HG03571 (cell line): ENCODE measurements around the gene COL1A1.

ENCODE experiments used
- ATAC-seq: cut with Tn5 transposase; IDR thresholded peaks from one replicate; pipeline ENCODE4 v1.9.1; 2021; ENCODE audit not compliant: unreplicated experiment

The COL1A1 gene

GRCh38 chr17:50174444-50174843, 27.0 kb downstream of the COL1A1 start:
- ATAC-seq: no peak

- ATAC-seq: no peak
Observed at GRCh38 chr17:50173335-50173941, 28.0 kb downstream of the COL1A1 start.

- ATAC-seq: no peak
Observed at GRCh38 chr17:50172936-50173334, 28.5 kb downstream of the COL1A1 start.

GRCh38 chr17:50172130-50172529, 29.3 kb downstream of the COL1A1 start:
- ATAC-seq: no peak

DNA sequence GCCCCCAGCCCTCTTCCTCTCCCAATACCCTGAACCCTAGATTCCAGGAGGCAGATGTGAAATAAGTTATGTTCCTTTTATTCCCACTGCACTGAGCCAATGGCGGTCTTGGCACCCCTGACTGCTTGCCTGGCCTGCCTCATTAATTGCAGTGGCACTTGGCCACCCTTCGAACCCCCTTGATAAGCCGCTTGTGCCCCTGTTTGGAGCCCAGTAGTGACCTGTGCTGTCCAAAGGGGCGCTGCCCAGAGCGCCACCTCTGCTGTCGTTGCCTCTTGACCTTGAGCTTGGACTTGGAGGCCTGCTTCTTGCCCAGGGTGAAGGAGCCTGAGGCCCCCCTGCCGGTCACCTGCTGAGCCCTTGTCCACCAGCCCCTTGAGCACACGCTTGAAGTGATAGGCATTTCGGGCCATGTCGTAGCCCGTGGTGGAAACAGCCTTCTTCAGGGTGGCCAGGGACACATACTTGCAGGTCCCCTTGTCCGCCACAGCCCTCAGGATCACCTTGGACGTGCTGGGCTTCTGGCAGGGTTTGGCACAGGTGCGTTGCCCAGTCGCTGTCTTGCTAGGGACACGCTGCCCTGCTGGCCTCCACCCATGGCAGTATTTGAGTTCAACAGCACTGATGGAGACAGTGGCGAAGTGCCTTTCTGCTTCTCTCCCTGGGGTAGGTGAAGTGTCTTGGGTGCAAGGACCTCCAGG, 29.9 kb downstream of the COL1A1 start:
- no peak for ATAC-seq

DNA sequence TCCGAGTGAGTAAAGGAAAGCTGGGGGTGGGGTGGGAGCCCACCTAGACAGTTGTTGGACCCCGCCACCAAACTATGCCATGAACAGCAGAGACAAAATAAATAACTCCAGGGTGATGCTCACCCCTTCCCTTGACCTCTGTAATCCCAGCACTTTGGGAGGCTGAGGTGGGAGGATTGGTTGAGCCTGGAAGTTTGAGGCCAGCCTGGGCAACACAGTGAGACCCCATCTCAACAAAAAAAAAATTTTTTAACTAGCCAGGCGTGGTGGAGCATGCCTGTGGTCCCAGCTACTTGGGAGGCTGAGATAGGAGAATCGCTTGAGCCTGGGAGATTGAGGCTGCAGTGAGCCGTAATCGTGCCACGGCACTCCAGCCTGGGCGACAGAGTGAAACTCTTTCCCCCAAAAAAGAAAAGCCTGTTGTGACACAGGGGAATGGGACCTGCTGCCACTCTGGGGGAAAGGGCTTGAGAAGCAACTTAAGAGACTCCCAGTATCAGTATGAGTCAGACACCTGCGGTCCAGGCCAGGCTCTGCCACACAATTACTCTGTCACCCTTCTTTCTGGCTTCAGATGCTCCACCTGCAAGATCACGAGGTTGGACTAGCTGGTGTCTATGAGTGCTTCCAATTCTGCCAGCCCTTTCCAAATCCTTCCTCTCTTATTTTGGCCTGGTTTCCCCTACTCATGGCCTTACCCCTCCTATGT, 30.6 kb downstream of the COL1A1 start:
- peak; percentile 64 for ATAC-seq

GRCh38 chr17:50169881-50170459, 31.5 kb downstream of the COL1A1 start:
- no peak for ATAC-seq

- no peak for ATAC-seq
Observed at GRCh38 chr17:50169121-50169764, 32.2 kb downstream of the COL1A1 start.

DNA sequence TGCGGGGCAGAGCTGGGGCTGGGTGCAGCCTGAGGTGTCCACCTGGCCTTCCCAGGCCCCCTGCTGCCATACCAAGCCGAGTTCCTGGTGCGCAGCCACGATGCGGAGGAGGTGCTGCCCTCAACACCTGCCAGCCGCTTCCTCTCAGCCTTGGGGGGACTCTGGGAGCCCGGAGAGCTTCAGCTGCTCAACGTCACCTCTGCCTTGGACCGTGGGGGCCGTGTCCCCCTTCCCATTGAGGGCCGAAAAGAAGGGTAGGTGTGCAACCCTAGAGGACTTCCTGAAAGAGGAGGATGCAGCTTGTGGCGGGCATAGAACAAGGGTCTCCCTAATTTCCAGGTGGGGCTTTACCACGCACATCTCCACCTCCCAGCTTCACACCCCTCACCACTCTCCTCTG, 33.1 kb downstream of the COL1A1 start:
- ATAC-seq: no peak

DNA sequence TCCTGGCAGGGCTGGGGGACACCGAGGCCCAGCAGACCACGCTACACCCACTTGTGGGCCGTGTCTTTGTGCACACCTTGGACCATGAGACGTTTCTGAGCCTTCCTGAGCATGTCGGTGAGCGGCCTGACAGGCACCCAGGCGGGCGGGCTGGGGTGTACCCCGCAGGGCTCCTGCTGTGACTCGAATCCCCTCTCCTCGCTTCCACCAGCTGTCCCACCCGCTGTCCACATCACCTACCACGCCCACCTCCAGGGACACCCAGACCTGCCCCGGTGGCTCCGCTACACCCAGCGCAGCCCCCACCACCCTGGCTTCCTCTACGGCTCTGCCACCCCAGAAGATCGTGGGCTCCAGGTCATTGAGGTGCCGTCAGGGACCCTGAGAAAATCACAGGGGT, 34.1 kb downstream of the COL1A1 start:
- ATAC-seq: no peak

- ATAC-seq: no peak
Observed at GRCh38 chr17:50166518-50167181, 34.8 kb downstream of the COL1A1 start.

- ATAC-seq: no peak
Observed at GRCh38 chr17:50165867-50166517, 35.4 kb downstream of the COL1A1 start, which contains the start of gene SGCA. SGCA (plus strand) TSS chr17:50166005; CDS start chr17:50166041, 36 bp downstream.

DNA sequence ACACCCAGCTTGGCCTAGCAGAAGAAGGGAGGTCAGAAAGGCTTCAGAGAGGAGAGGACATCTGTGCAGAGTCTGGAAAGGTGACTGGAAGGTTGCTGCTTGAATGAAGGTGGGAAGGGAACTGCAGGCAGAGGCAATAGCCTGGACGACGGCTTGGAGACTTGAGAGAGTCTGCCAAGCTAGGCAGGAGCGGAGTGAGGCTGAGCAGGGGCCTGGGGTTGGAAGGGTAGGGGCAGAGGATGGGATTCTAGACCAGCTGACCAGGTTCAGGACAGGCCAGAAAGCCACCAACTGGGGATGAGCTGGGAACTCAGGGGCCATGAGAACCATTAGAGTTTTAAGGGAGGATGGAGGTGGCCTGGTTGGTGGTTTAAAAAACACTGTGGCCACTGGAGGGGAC, 36.0 kb downstream of the COL1A1 start:
- no peak for ATAC-seq

DNA sequence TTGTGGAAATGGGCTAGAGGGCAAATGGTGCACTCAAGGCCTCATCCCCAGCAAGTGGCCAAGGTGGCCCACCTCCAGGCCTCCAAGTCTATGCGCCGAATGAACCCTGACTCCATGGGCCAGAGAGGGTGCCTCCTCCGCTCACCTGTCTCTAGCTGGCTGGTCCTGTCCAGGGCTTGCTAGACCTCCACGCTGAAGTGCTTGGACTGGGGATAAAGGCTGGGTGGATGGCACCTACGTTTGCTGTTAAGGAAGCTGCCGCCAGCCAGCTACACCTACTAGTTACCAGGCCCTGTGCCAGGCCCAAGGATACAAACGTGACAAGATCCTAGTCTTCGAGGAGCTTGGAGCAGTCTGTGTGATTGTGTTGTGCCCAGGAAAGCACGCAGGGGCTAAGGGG, 36.4 kb downstream of the COL1A1 start:
- ATAC-seq: no peak

DNA sequence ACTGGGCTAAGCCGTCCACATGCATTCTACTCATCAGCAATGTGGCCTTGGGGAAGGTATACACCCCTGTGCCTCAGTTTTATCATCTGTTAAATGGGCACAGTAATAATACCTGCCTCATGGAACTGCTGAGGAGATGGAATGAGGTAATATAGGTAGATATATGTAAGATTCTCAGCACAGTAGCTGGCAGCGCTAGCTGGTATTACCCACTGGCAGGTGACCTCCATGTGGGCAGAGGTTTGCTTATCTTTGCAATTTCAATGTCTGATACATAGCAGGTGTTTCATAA, 36.8 kb downstream of the COL1A1 start:
- no peak for ATAC-seq

- ATAC-seq: no peak
Observed at GRCh38 chr17:50163843-50164696, 37.4 kb downstream of the COL1A1 start.

- ATAC-seq: no peak
Observed at GRCh38 chr17:50162466-50163254, 38.8 kb downstream of the COL1A1 start.

DNA sequence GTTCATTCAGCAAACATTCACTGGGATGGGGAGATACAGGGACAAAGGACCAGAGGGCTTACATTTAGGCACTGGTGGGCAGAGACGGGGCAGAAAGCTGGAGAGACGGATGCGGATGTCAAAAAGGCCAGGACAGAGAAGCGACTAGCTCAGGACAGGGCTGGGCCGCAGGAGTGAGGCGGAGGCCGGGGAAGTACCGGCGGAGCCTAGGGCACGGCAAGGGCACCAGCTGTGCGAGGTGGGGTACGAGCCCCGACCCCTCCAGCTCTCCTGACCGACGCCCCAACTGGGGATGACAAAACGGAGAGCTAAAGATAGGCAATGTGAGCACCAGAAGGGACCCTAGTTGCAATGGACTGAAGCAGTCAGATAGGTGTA, 39.5 kb downstream of the COL1A1 start:
- ATAC-seq: no peak
